CD1c-positive myeloid dendritic cell (primary cell): ENCODE data around the gene EXO5.

Experiments
- DNase-seq: peaks from one replicate; pipeline ENCODE4 v3.0.0-alpha.2; 2016; ENCODE audit errors: extremely low spot score

EXO5 gene, protein sequence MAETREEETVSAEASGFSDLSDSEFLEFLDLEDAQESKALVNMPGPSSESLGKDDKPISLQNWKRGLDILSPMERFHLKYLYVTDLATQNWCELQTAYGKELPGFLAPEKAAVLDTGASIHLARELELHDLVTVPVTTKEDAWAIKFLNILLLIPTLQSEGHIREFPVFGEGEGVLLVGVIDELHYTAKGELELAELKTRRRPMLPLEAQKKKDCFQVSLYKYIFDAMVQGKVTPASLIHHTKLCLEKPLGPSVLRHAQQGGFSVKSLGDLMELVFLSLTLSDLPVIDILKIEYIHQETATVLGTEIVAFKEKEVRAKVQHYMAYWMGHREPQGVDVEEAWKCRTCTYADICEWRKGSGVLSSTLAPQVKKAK

GRCh38 chr1:40508375-40509341, at the start of gene EXO5:
Gene EXO5 (plus strand): TSS chr1:40508767. CDS start chr1:40514545, 5,778 bp downstream.
- DNase-seq, result peak; percentile 82

GRCh38 chr1:40462956-40463590, 45.5 kb upstream of the EXO5 start:
- no peak for DNase-seq

DNA sequence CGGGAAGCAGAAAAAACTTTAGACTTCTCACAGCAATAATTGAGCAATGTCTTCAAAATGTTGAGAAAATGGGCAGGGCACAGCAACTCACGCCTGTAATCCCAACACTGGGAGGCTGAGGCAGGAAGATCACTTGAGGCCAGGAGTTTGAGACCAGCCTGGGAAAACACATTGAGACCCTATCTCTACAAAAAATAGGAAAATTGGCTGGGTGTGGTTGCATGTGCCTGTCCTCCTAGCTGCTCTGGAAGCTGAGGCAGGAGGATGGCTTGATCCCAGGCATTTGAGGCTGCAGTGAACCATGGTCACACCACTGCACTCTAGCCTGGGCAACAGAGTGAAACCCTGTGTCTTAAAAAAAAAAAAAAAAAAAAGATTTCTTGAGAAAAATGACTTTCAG, 39.2 kb upstream of the EXO5 start:
- DNase-seq, result no peak

DNA sequence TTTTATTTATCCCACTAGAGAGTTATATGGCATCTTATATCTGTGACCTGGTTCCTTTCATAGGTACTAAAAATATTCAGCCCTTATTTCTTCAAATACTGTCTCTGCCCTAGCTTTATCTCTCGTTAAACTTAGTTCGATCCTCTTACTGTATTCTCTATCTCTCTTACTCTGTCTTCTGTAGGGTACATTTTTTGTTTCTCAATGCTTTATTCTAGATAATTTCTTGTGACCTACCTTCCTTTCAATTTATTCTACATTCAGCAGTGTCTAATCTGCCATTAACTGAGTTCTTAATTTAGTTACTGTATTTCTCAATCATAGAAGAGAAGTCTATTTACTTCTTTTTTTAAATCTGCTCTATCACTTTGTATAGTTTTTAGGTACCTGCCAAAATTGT, 33.3 kb upstream of the EXO5 start:
- DNase-seq, result no peak

GRCh38 chr1:40476924-40477677, 31.5 kb upstream of the EXO5 start, which contains the start of gene ZFP69:
Gene ZFP69 (plus strand): TSS chr1:40477290. CDS start chr1:40479362, 2,072 bp downstream.
- DNase-seq, result peak; percentile 64

DNA sequence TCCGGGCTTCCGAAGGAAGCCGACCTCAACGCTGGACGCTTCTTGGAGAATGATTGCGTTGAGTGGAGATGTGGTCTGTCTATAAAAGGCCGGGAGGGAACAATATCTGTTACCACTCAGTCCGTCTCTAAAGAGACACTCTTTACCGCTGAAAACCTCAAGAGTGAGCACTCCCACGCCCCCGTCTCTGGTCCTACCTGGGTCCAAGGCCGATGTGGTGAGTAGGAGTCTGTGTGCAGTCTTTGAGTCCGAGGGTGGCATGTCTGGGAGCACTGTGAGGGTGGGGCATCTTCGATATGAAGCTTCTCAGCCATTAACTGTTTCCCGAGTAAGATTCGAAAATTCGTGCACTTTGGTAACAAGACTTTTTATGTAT, 30.9 kb upstream of the EXO5 start:
- no peak for DNase-seq

DNA sequence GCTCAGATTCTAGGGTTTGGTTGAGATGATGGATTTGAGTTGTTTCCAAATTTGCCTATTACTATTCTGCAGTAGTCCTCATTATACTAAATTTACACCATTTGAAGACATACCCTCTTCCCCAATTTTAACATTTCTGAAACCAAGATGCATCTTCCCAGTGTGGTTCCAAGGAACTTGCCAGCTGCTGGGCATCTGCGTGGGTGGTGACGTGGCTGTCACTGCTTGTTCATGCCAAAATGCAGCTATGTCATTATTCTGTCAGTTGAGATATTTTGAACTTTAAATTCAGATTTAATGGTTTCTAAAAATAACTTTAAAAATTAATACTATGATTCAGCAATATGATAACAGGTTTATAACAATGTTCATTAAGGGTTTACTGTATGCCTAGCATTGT, 30.3 kb upstream of the EXO5 start:
- DNase-seq, result peak; percentile 85

DNA sequence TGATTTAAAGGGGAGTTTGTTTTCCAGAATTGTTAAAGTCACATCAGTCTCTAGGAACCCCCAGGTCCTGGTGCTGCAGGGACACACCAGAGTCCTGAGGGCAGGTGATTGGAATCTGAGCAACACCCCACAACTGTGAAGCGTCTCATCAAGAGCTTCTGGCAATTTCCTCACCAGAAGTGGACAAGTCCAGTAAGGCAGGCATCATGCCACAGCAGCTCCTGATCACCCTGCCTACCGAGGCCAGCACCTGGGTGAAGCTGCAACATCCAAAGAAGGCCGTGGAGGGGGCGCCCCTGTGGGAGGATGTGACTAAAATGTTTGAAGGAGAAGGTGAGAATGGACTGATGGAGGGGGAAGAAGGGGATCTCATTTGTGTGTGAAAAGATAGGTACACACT, 29.4 kb upstream of the EXO5 start:
- DNase-seq, result no peak

GRCh38 chr1:40495315-40495903, 13.2 kb upstream of the EXO5 start:
- no peak for DNase-seq

DNA sequence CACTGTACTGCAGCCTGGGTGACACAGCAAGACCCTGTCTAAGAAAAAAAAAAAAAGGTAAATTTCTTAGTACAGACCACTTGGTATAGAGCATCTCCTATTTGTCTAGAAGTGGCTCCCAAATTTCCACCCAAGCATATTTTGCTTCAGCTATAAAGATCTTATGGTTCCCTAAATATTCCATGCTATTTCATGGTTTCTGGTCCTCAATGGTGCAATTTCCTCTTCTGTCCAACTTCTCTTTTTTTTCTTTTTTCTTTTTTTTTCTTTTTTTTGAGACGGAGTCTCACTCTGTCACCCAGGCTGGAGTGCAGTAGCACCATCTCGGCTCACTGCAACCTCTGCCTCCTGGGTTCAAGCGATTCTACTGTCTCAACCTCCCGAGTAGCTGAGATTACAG, 5.9 kb upstream of the EXO5 start:
- DNase-seq, result peak; percentile 43

- no peak for DNase-seq
These were observed 594 bp upstream of the EXO5 start for GRCh38 chr1:40507973-40508372.

- no peak for DNase-seq
These were observed 10.9 kb downstream of the EXO5 start for GRCh38 chr1:40519517-40519916.

DNA sequence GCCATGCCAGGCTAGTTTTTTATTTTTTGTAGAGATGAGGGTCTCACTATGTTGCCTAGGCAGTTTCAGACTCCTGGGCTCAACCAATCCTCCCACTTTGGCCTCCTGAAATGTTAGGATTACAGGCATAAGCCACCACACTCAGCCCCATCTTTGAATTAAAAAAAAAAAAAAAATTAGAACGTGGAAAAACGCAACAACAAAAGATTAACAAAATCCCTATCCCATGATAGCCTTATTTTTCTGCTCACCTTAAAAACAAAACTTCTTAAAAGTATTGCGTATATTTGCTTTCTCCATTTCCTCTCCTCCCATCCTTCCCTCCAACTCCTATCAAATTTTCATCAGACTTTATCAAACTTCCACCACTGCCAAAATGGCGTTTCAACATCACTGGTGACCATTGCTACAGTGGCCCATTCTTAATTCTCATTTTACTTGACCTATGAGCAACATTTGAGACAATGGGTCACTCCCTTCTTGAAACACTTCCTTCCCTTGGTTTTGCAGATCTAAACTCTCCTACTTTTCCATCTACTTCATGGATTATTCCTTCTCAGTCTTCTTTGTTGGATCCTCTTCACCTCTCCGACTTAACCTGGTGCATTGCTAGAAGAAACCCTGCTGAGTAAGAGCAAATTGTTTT, 22.3 kb downstream of the EXO5 start:
- DNase-seq, result peak; percentile 36

- peak; percentile 96 for DNase-seq
These were observed 23.0 kb downstream of the EXO5 start, which contains the start of gene ZNF684 for GRCh38 chr1:40531381-40532061. Gene ZNF684 (plus strand): TSS chr1:40531637. CDS start chr1:40533167, 1,530 bp downstream.

DNA sequence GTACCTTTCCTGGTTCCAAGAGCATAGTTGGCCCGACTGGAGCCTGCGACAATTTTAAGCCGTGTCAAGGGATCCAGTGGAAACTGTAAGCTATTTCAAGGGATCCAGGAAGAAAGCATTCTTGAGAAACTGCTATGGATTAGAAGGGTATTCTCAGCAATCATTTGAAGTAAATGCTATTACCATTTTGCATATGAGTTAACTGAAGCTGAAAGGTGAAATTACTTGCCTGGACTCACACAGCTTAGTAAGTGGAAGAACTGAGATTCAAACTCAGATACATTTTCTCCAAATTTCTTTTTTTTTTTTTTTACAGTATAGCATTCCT, 23.5 kb downstream of the EXO5 start:
- no peak for DNase-seq

- peak; percentile 65 for DNase-seq
These were observed 24.4 kb downstream of the EXO5 start for GRCh38 chr1:40532844-40533424.

GRCh38 chr1:40534589-40534988, 26.0 kb downstream of the EXO5 start:
- DNase-seq, result no peak

GRCh38 chr1:40535732-40536131, 27.2 kb downstream of the EXO5 start:
- DNase-seq, result no peak

- peak; percentile 6 for DNase-seq
These were observed 30.8 kb downstream of the EXO5 start for GRCh38 chr1:40539338-40539737.

GRCh38 chr1:40546957-40547356, 38.4 kb downstream of the EXO5 start:
- DNase-seq, result no peak
